H54 (cell line): ENCODE measurements around the gene ANKS1B.
"Not testable (repeated sequence)": the region's sequence is repeated elsewhere in the genome, so short reads cannot be mapped to it uniquely, and the experiment has no call there.

ENCODE experiments used
- DNase-seq: peaks from one replicate; pipeline ENCODE4 v3.0.0; 2011; ENCODE audit warnings: low spot score, mixed read lengths; ENCODE audit not compliant: insufficient read length
- FAIRE-seq: peaks from 3 replicates; lab custom pipeline; 2011; peaks lifted over from hg19 to GRCh38; lab: Jason Lieb, UNC
- POLR2A ChIP-seq: IDR thresholded peaks from 2 replicates; pipeline ENCODE4 v1.6.1; 2011; ENCODE audit warnings: low read depth, mild to moderate bottlenecking, low read length

Gene ANKS1B

DNA sequence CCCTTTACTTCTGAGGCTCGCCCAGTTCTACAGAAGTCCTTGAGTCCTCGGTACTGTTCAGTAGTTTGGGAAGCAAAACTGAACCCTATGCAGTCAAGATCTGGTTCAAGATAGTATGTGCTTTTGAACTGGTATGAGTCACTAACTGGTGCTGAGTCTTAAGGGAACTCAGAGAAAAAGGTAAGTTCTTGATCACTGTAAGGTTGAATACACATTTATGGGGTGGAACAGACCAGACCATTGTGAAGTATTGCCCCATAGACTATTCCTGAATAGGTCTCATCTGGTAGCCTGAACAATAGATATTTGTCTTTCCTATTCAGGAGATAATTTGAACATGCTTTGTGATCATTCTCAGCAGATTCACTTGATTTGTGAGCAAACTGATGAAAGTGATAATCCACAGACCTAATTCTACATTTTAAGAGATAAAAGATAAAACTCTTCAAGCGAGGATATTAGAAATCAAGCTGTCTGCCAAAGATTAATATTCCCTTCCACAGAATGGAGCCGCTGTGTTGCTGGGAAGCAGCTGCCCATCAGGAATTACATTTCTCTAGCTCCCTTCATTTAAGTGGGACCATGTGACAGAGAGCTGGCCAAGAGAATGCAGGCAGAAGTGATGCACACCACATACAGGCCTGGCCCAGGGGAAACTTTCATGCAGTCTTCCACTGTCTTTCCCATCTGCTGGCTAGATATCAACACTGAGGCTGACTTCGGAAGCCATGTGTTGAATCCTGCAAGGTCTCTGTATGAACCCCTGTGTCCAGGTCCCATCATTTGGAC is 707.0 kb downstream of the ANKS1B start:
- TF ChIP-seq POLR2A: no peak
- no peak for DNase-seq
- FAIRE-seq: no peak

DNA sequence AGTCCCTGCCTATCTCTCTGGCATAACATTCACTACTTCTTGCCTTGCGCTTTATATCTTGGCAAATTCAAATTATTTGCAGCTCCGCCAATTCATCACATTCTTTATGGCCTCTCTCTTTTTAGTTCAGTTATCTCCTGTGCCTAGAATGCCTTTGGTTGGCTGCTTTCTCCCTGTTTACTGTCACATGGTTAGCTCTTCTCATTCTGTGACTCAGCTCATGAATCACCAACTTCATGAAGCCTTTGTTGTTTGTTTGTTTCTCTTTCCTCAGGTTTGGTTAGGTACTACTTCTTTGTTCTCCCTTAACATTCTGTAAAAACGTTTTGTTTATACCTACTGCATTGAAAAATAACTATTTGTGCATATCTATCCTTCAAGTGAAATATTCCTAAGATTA is 713.7 kb downstream of the ANKS1B start:
- TF ChIP-seq POLR2A: no peak
- DNase-seq (no peak), FAIRE-seq (no peak)

DNA sequence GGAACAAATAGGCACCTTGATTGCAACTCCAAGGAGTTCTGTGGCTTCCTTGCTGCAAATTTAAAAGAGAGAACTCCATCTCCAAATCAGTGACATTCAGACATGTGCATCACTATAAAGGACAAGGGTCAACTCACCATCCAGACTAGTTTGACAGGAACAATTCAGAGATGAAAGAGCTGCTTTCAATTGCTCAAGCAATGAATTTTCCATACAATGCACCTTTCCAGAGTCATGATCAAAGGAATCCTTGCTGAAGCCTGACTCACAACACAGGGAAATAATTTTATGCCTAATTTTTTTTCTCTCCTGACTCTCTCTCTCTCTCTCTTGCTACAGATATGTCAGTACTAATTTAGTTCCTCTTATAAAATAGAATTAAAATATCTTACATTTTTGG is 717.7 kb downstream of the ANKS1B start:
- FAIRE-seq (no peak), DNase-seq (no peak)
- TF ChIP-seq POLR2A: no peak

DNA sequence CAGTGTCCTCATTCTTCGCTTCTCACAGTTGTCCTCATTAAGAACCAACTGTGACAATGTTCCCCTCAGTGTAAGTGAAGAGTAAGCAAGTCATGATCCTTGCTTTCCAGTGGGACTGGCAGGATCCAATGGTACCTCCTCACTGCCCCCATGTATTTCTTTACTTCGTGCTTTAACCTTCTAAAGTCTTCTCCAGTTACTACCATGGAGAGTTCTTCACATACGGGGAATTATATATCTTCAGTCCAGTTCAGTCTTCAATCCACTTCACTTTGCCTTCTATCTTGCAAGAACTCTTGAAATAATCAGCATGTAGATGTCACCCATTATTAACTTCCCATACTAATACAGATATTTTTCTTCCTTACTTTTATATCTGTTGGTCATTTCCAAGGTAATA is 719.1 kb downstream of the ANKS1B start:
- TF ChIP-seq POLR2A: no peak
- DNase-seq (no peak), FAIRE-seq (no peak)

DNA sequence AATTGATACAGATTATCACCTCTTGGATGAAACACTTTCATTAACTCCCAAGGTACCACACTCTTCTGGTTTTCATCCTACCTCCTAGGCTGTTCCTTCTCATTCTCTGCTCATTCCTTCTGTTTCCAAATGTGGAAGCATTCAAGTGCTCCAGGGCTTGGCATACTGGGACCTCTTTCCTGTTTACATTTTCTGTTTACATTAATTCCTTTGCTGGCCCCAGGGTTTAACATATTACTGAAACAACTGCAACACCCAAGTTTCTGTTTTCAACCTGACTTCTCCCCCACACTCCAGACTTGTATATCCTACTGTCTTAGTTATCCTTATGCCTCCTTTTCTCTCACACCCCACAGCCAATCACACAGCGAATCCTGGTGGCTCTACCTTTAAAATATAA is 723.5 kb downstream of the ANKS1B start:
- DNase-seq (no peak), FAIRE-seq (no peak)
- TF ChIP-seq POLR2A: no peak

DNA sequence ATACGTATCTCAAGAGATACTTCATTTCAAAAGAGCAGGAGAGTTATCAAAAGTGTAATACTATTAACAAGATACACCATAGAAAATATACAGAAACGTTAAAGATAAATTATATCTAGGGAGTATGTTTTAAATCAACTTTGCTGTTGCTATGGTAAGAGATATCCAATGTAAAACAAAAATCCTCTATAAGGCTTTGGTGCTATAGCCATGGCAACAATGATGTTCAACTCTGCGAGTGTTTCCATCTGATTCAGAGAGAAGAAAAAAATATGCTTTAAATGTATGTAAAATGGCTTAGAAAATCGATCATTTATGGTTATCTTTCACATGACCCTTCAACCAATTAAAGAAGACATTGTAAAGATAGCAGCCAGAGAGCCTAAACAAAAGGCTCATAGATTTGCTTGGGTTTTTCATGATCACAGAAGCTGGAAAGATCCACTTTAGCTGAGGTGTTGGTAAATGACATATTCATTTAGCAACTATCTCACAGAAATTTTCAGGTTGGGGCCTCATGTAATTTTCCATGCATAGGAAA is 724.2 kb downstream of the ANKS1B start:
- FAIRE-seq (no peak), DNase-seq (no peak)
- TF ChIP-seq POLR2A: no peak

DNA sequence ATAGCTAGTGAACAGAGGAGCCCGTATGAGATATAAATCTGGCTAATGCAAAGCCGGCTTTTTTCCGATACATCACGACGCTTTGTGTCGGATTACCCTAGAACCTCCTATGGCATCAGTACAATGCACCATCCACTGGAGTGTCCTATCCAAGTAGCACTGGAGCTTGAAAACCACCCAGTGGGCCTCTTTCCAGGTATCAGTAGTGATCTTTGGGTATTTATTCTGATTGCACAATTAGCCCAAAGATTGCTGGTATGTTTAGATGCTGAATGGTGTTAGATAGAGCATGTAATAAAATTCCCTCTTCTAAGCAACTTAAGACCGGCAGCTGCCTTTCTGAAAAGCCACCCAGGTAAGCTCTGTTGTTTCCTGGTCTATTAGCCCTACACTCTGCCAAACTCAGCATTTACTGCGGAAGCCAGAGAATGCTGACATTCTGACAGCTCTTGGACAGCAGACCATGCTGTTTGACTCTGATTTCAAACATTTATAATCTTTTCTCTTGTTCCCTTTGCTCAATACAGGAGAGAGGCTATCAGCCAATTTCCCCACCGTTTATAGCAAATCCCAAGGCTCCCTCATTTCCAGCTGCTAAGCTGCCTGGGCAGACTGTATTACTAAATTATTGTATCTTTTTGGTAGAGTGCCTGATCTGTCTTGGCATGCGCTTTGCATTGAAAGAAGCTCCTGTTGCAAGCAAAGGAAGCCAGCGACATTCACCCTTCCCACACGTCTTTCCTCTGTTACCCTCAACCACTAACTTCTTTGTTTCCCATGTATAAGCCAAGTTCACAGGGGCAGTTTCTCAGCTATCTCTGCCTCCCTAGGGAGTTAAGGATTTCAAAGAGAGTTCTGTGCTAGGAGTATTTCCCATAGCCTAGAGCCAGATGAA is 725.4 kb downstream of the ANKS1B start:
- TF ChIP-seq POLR2A: no peak
- DNase-seq: no peak
- no peak for FAIRE-seq

DNA sequence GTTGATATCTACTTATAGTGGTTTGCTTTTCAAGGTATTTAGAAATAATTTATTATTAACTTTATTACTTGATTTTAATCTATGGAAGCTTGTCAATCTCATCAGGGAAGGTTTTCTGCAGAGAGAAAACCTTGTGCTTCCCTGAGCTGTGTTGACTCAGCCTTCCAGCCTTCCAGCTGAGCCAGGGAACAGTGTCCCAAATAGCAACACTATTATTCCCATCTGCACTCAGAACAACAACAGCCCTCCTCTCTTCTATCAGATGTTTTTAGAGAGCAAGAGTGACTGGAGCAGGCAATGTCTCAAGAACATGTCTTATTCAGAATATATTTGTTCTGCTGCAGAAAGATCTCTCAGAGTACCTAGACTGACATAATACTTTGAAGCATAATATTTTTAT is 727.1 kb downstream of the ANKS1B start:
- DNase-seq (no peak), FAIRE-seq (no peak)
- TF ChIP-seq POLR2A: no peak

DNA sequence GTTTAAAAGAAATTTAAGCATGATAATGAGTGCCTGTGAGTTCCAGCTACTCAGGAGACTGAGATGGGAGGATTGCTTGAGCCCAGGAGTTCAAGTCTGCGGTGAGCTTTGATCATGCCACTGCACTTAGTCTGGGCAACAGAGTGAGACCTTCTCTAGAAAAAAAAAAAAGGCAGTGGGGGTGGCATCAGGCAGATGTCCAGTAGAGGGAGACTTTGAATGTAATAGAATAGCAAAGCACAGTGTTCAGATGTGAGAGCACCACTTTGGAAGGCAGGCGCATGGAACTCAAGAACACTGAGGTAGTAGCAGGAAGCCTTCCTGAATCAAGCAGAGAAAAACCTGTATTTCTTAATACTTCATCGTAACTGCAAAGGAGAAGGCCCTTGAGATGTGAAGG is 731.7 kb downstream of the ANKS1B start:
- no peak for FAIRE-seq
- DNase-seq: no peak
- TF ChIP-seq POLR2A: no peak

DNA sequence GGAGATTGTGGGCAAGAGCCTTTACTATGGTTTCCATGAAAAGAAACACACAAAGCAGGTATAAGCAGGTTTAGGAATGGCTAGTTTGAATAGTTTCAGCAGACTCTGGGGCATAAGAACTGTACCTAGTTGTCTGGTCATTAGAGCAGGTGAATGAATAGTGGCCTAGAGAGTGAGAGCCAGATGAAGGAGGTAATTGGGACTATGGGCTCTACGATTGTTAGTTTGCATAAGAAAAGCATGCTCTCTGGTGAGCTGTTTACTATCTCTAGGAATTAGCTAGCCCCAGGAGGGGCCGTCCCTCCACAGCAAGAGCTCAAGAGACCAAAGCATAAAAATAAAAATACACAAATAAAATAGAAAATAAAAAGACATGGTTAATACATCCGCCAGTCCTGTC is 734.6 kb downstream of the ANKS1B start:
- no peak for DNase-seq
- TF ChIP-seq POLR2A: no peak
- no peak for FAIRE-seq

DNA sequence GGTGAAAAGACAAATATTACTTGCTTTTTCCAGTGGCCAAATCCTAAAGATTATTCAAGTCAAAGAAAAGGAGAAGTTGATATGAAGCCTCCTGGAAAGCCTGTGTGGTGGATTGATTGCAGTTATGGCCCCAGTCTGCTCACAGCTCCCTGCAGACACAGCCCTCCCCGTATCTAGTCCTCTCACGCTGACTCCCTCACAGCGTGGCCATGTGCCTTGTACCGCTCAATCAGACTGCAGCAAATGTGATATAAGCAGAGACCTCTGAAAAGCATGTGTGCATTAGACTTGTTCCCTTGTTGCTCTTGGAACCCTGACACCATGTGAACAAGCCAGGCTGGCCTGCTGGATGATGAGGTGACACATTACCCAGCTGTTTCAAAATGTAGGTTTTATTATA is 735.2 kb downstream of the ANKS1B start:
- no peak for TF ChIP-seq POLR2A
- FAIRE-seq: no peak
- DNase-seq: no peak

DNA sequence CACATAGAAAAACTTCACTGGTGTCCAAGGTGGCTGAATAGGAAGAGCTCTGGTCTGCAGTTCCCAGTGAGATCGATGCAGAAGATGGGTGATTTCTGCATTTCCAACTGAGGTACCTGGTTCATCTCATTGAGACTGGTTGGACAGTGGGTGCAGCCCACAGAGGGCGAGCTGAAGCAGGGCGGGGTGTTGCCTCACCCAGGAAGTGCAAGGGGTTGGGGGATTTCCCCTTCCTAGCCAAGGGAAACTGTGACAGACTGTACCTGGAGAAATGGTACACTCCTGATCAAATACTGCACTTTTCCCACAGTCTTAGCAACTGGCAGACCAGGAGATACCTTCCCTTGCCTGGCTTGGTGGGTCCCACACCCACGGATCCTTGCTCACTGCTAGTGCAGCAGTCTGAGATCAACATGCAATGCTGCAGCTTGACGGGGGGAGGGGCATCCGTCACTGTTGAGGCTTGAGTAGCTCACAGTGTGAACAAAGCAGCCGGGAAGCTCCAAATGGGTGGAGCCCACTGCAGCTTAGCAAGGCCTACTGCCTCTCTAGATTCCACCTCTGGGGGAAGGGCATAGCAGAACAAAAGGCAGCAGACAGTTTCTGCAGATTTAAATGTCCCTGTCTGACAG is 746.7 kb downstream of the ANKS1B start:
- DNase-seq: not testable (repeated sequence)

DNA sequence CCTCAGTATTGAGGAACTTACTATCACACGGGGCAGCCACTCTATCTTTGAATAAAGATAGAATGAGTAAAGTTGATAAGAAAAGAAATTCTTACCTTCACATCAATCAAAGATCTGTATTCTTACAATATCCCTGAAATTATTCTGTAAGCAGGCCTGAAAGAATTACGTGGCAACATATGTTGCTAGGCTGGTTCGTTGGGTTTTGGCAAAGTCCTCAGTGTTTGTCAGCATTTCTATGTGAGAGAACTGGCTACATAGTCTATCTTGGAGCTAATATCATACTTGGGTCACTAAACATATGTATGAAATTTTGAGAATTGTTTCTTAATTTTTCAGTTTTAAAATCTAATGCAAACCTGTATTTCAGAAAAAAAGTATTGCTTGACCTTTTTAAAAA is 749.4 kb downstream of the ANKS1B start:
- TF ChIP-seq POLR2A: no peak
- no peak for FAIRE-seq
- DNase-seq: no peak

More for the DNA sequence above, 746.7 kb downstream of the ANKS1B start:
- FAIRE-seq: not testable (repeated sequence)

DNA sequence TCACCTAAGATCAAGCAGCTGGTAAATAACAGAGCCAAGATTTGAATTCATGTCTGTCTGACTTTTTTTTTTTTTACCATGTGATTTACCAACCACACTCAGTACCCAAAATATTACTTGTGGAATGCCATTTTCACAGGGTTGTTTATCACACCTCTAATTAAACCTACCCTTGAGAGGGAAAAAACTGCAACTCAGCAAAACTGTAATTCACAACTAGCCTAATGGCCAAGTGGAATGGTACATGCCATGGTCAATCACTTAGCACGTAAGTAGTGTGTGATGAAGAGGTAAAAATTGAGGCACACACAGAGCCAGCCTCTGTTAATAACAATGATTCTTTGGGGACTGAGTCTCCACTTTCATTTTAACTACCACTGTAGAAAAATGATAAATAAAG is 750.0 kb downstream of the ANKS1B start:
- no peak for TF ChIP-seq POLR2A
- FAIRE-seq (no peak), DNase-seq (no peak)
